NCI-H146 (cell line): ENCODE results near the gene RELT.

ENCODE experiments used
- DNase-seq: peaks from one replicate; lab custom pipeline; 2025; lab: John Stamatoyannopoulos, UW

RELT gene

GRCh38 chr11:73376803-73377629, 817 bp downstream of the RELT start:
- peak; percentile 41 for DNase-seq

- no peak for DNase-seq
Measured at GRCh38 chr11:73379189-73379880, 3.1 kb downstream of the RELT start.

GRCh38 chr11:73380331-73380730, 4.1 kb downstream of the RELT start:
- no peak for DNase-seq

GRCh38 chr11:73380897-73381410, 4.8 kb downstream of the RELT start:
- no peak for DNase-seq

- no peak for DNase-seq
Measured at GRCh38 chr11:73381589-73381988, 5.4 kb downstream of the RELT start.

- no peak for DNase-seq
Measured at GRCh38 chr11:73382183-73382582, 6.0 kb downstream of the RELT start.

GRCh38 chr11:73382747-73383146, 6.5 kb downstream of the RELT start:
- no peak for DNase-seq

- DNase-seq: peak; percentile 58
Measured at GRCh38 chr11:73383249-73384124, 7.3 kb downstream of the RELT start.

- no peak for DNase-seq
Measured at GRCh38 chr11:73384125-73384441, 7.9 kb downstream of the RELT start.

GRCh38 chr11:73384531-73384871, 8.3 kb downstream of the RELT start:
- DNase-seq: no peak

- DNase-seq: no peak
Measured at GRCh38 chr11:73384872-73385689, 8.9 kb downstream of the RELT start.

- no peak for DNase-seq
Measured at GRCh38 chr11:73386016-73386415, 9.8 kb downstream of the RELT start.

- no peak for DNase-seq
Measured at GRCh38 chr11:73386546-73386945, 10.3 kb downstream of the RELT start.

- DNase-seq: no peak
Measured at GRCh38 chr11:73387594-73388264, 11.5 kb downstream of the RELT start.

GRCh38 chr11:73388265-73389133, 12.3 kb downstream of the RELT start:
- DNase-seq: no peak

- DNase-seq: no peak
Measured at GRCh38 chr11:73389134-73389525, 12.9 kb downstream of the RELT start.

- DNase-seq: no peak
Measured at GRCh38 chr11:73389916-73390315, 13.7 kb downstream of the RELT start.

- no peak for DNase-seq
Measured at GRCh38 chr11:73390601-73391565, 14.7 kb downstream of the RELT start.

- DNase-seq: no peak
Measured at GRCh38 chr11:73391665-73392064, 15.5 kb downstream of the RELT start.
